Right atrium auricular region (tissue), 2 donors: ENCODE measurements around the gene EFNA1. TPM values are rescaled to one million over a fixed set of nuclear protein-coding genes. Genes with fewer than 3 reads are reported as not detected.

ENCODE experiments used
- DNase-seq: peaks from one replicate; pipeline ENCODE4 v3.0.0-alpha.2; 2019; ENCODE audit warnings: low spot score
- H3K27ac ChIP-seq, 2 donors: fragments of 200-600 bp; sonication (generic); 1 replicate in 1 of 2; 2 replicates in 1 of 2; pipeline ENCODE4 v1.5.1; 2016 to 2019
- H3K27me3 ChIP-seq, 2 donors: fragments of 200-600 bp; sonication (generic); one replicate each; pipeline versions ENCODE4 v1.5.1 to v1.6.0; 2017 to 2019
- H3K36me3 ChIP-seq: fragments of 200-600 bp; sonication (generic); one replicate; pipeline ENCODE4 v1.5.1; 2016
- H3K4me1 ChIP-seq, 2 donors: fragments of 200-600 bp; sonication (generic); one replicate each; pipeline versions ENCODE4 v1.5.1 to v1.6.0; 2017 to 2019
- H3K4me3 ChIP-seq, 2 donors: fragments of 200-600 bp; sonication (generic); 1 replicate in 1 of 2; 2 replicates in 1 of 2; pipeline ENCODE4 v1.5.1; 2017 to 2019; ENCODE audit warnings: mild to moderate bottlenecking in 1 of 2, moderate library complexity in 1 of 2
- H3K9me3 ChIP-seq, 2 donors: fragments of 200-600 bp; sonication (generic); one replicate each; pipeline ENCODE4 v1.5.1; 2019
- total RNA-seq, 2 donors: library from RNA; depleted of rRNA; stranded (reverse); fragments of >200 nt; gene quantifications; one replicate each; pipeline ENCODE4 v1.1.0, GENCODE V29; 2016
- TF ChIP-seq, protein P1 (sequence below), 2 donors: fragments of 200-600 bp; sonication (generic); IDR thresholded peaks; one replicate each; pipeline ENCODE4 v1.5.1; 2019; ENCODE audit warnings: antibody characterized with exemption in 2 of 2

The EFNA1 gene
- total RNA-seq, 2 donors from 2014 or later: 24.8 to 41.4 TPM

DNA sequence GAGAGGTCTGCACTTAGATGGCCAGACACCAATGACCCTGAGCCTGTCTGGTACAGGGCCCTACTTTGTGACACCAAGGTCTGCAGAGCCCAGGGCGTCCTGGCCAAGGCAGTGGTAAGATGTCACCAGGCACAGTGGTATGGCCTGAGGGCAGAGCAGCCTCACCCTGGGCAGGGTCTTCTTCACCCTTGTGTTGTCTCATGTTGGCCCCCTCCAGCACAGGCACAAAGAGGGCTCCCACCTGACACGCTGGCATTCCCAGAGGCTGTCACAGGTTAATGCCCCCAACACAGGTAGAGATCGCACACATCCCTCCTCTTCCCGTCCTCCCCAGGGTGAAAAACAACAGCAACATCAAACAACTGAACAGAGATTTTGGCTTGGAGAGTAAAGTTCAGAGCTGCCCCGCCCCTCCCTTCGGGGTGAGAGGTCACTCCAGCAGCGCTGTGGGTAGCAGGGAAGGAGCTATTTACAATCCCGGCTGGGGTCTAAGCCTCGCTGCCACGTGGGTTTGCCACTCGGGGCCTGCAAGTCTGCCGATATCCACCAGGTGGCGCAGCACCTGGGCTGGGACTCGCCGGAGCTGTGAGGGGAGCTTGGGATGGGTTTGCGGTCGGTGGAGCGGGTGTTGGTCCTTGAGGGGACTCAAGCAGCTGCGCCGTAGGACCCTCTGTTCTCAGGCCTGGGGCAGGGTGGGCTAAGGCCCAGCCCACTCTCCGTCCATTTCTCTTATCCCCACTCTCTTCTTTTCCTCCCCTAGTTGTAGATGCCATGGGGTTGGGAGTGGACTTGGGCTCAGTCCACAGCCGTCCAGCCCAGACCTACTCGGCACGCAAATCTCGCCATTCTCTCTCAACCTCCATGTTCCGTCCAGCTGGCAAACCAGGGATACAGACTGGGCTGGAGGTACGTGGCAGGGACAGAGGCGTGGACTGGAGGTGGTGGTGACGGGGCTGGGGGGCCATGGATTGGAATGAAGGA, 36.3 kb upstream of the EFNA1 start:
- H3K9me3 ChIP-seq: no peaks in the 10 kb centered on the region
- H3K4me1 ChIP-seq: peaks cover 0 to 36% of the 10 kb centered on the region in 2 donors
- no peaks in the 10 kb centered on the region for H3K36me3 ChIP-seq
- H3K27ac ChIP-seq: no peak overlapping the region
- TF ChIP-seq, protein P1, sequence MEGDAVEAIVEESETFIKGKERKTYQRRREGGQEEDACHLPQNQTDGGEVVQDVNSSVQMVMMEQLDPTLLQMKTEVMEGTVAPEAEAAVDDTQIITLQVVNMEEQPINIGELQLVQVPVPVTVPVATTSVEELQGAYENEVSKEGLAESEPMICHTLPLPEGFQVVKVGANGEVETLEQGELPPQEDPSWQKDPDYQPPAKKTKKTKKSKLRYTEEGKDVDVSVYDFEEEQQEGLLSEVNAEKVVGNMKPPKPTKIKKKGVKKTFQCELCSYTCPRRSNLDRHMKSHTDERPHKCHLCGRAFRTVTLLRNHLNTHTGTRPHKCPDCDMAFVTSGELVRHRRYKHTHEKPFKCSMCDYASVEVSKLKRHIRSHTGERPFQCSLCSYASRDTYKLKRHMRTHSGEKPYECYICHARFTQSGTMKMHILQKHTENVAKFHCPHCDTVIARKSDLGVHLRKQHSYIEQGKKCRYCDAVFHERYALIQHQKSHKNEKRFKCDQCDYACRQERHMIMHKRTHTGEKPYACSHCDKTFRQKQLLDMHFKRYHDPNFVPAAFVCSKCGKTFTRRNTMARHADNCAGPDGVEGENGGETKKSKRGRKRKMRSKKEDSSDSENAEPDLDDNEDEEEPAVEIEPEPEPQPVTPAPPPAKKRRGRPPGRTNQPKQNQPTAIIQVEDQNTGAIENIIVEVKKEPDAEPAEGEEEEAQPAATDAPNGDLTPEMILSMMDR (IDR thresholded peaks at IDR 0.05): peak; percentile 99
- no peak overlapping the region for H3K4me3 ChIP-seq
- peak; percentile 80 for DNase-seq
- no peaks in the 10 kb centered on the region for H3K27me3 ChIP-seq

DNA sequence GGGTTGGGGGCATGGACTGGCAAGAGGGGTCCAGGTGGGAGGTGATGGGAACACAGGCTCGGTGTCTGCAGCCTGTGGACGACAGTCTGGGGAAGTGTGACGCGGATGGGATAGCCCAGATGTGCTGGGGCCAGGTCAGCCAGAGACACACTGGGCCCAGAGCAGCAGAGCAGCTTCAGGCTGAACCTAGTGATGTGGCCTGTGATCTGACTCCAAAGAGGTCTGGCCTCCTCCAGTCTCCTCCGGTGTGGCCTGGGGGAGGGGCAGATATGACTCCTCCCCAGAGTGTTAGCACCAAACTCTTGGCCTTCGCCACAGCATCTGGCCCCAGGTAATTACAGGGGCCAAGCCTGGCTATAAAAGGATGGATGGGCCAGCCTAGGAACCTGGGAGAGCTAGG, 35.5 kb upstream of the EFNA1 start:
- Histone ChIP-seq H3K9me3 (no peaks in the 10 kb centered on the region), H3K36me3 (no peaks in the 10 kb centered on the region), H3K27me3 (no peaks in the 10 kb centered on the region), H3K4me3 (no peak overlapping the region), H3K4me1 (peaks cover 0 to 28% of the 10 kb centered on the region in 2 donors), H3K27ac (no peak overlapping the region)
- TF ChIP-seq, protein P1 (IDR thresholded peaks at IDR 0.05): no peak
- DNase-seq: no peak

DNA sequence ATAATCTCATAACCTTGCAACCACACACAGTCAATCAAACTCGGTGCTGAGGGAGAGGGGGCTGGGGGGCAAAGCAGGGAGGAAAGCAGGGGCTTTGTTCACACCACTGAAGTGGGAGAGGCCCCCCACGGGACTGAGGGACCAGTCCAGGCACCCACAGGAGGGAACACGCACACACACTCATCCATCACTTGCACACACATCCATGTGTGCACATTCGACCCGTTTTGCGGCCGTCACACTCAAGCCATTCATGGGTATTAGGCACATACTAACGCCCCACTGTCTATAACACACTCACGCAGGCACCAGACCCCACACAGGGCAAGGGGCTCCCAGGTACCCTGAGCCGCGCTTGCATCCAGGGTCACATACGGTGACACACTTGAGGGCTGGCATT, 35.0 kb upstream of the EFNA1 start:
- Histone ChIP-seq H3K4me3 (no peak overlapping the region), H3K4me1 (peaks cover 0 to 25% of the 10 kb centered on the region in 2 donors), H3K27ac (no peak overlapping the region), H3K27me3 (no peaks in the 10 kb centered on the region), H3K36me3 (no peaks in the 10 kb centered on the region), H3K9me3 (no peaks in the 10 kb centered on the region)
- TF ChIP-seq, protein P1 (IDR thresholded peaks at IDR 0.05): no peak
- DNase-seq: no peak

DNA sequence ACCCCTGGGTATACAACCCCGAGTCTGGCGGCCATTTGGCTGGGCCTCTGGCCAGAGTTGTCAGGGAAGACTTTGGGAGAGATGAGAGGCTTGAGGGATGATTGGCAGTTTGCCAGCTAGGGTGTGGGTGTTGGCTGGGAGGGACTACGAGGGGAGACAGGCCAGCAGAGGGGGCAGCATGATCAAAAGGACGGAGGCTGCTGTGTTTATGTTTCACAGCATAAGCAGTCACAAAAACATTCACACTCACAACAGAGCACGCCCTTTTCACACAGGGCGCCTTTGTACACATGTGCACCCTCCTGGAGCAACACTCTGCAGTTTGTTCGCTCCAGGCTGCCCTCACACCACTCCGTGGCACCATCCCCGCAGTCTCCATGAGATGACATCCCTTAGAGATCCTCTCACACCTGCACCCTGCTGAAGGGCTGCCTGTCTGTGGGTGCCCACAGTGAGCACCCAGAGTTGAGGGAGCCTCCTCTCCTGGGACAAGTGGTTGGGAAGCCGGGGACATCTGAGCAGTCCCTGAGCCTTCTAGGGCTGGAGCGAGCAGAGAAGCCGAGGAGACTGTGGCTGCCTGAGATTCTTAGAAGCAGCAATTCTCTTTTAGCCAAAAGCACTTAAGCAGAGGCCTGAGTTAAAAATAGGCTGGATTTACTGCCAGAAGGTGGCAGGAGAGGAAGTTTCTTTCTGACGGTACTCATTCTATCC, 33.6 kb upstream of the EFNA1 start:
- DNase-seq: no peak
- peak overlapping the region in 1 of 2 donors; percentile 43 for H3K27ac ChIP-seq
- no peaks in the 10 kb centered on the region for H3K9me3 ChIP-seq
- TF ChIP-seq, protein P1 (IDR thresholded peaks at IDR 0.05): peak in 1 of 2 donors; percentile 54
- H3K4me3 ChIP-seq: no peak overlapping the region
- no peaks in the 10 kb centered on the region for H3K36me3 ChIP-seq
- H3K27me3 ChIP-seq: no peaks in the 10 kb centered on the region
- peaks cover 0 to 25% of the 10 kb centered on the region in 2 donors for H3K4me1 ChIP-seq

DNA sequence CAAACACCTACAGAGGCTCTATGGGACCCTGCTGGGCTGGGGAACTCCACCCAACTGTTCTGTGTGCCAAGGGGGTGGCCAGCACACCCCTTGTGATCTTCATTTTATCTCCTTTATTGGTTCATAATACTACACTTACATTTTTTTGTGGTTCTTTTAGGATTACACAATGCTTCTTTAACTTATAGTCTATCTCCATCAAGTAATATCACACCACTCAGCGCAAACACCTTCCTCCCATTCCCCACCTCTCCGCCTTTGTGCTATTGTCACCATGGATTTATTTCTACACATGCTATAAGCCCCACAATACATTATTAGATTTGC, 33.1 kb upstream of the EFNA1 start:
- TF ChIP-seq, protein P1 (IDR thresholded peaks at IDR 0.05): no peak
- no peak for DNase-seq
- peak overlapping the region in 1 of 2 donors; percentile 43 for H3K27ac ChIP-seq

More for the DNA sequence above, 33.1 kb upstream of the EFNA1 start:
- H3K4me1 ChIP-seq: peaks cover 0 to 25% of the 10 kb centered on the region in 2 donors
- no peaks in the 10 kb centered on the region for H3K9me3 ChIP-seq
- H3K4me3 ChIP-seq: no peak overlapping the region
- H3K36me3 ChIP-seq: no peaks in the 10 kb centered on the region
- H3K27me3 ChIP-seq: no peaks in the 10 kb centered on the region
